HG03342 (cell line): Measurements from ENCODE around the gene SPTBN4.
"Not testable (repeated sequence)": the region's sequence is repeated elsewhere in the genome, so short reads cannot be mapped to it uniquely, and the experiment has no call there.

Source experiments
- ATAC-seq: cut with Tn5 transposase; IDR thresholded peaks from one replicate; pipeline ENCODE4 v1.9.1; 2021; ENCODE audit warnings: mild to moderate bottlenecking, moderate library complexity; ENCODE audit not compliant: unreplicated experiment

The SPTBN4 gene

GRCh38 chr19:40464059-40465024, 2.5 kb upstream of the SPTBN4 start:
- ATAC-seq = no peak

- no peak for ATAC-seq
Measured at GRCh38 chr19:40465025-40465556, 1.7 kb upstream of the SPTBN4 start.

GRCh38 chr19:40465557-40466218, 1.1 kb upstream of the SPTBN4 start, which contains the start of gene BLVRB:
Gene BLVRB (minus strand): TSS chr19:40465745. CDS start chr19:40465688, 57 bp downstream.
- peak; percentile 86 for ATAC-seq

GRCh38 chr19:40466219-40466984, 399 bp upstream of the SPTBN4 start:
- peak; percentile 18 for ATAC-seq

- ATAC-seq = no peak
Measured at GRCh38 chr19:40469011-40469410, 2.2 kb downstream of the SPTBN4 start.

- ATAC-seq = no peak
Measured at GRCh38 chr19:40471111-40471510, 4.3 kb downstream of the SPTBN4 start.

- ATAC-seq = no peak
Measured at GRCh38 chr19:40472516-40472915, 5.7 kb downstream of the SPTBN4 start.

- no peak for ATAC-seq
Measured at GRCh38 chr19:40474737-40475136, 7.9 kb downstream of the SPTBN4 start.

GRCh38 chr19:40475878-40476644, 9.3 kb downstream of the SPTBN4 start:
- ATAC-seq = not testable (repeated sequence)

- no peak for ATAC-seq
Measured at GRCh38 chr19:40486017-40486416, 19.2 kb downstream of the SPTBN4 start.

GRCh38 chr19:40489882-40490230, 23.1 kb downstream of the SPTBN4 start:
- no peak for ATAC-seq

- ATAC-seq = no peak
Measured at GRCh38 chr19:40492274-40492673, 25.5 kb downstream of the SPTBN4 start.

- ATAC-seq = no peak
Measured at GRCh38 chr19:40493778-40494177, 27.0 kb downstream of the SPTBN4 start.

- ATAC-seq = no peak
Measured at GRCh38 chr19:40494191-40494838, 27.5 kb downstream of the SPTBN4 start.

- no peak for ATAC-seq
Measured at GRCh38 chr19:40497214-40497613, 30.4 kb downstream of the SPTBN4 start.

GRCh38 chr19:40499320-40499719, 32.5 kb downstream of the SPTBN4 start:
- no peak for ATAC-seq

- ATAC-seq = not testable (repeated sequence)
Measured at GRCh38 chr19:40500678-40501530, 34.1 kb downstream of the SPTBN4 start.

- no peak for ATAC-seq
Measured at GRCh38 chr19:40501599-40501998, 34.8 kb downstream of the SPTBN4 start.

- no peak for ATAC-seq
Measured at GRCh38 chr19:40502081-40502480, 35.3 kb downstream of the SPTBN4 start.
